ENCODE measurements around the gene BDKRB1.

BDKRB1 gene

GRCh38 chr14:96263347-96264199 is 7.6 kb downstream of the BDKRB1 start:
- peak in 1 of 2 experiments; percentile 42 for DNase-seq

- DNase-seq = no peak
Measured at GRCh38 chr14:96264200-96264553, 8.2 kb downstream of the BDKRB1 start.

- DNase-seq = no peak
Measured at GRCh38 chr14:96264853-96265252, 8.8 kb downstream of the BDKRB1 start.

GRCh38 chr14:96265383-96266095 is 9.5 kb downstream of the BDKRB1 start:
- DNase-seq = no peak

GRCh38 chr14:96267336-96267735 is 11.3 kb downstream of the BDKRB1 start:
- DNase-seq = no peak

GRCh38 chr14:96267916-96268315 is 11.9 kb downstream of the BDKRB1 start:
- no peak for DNase-seq

- no peak for DNase-seq
Measured at GRCh38 chr14:96268431-96269358, 12.7 kb downstream of the BDKRB1 start.

- DNase-seq = no peak
Measured at GRCh38 chr14:96269359-96269710, 13.3 kb downstream of the BDKRB1 start.

- DNase-seq = no peak
Measured at GRCh38 chr14:96270565-96271420, 14.8 kb downstream of the BDKRB1 start.

GRCh38 chr14:96271421-96271762 is 15.4 kb downstream of the BDKRB1 start:
- DNase-seq = no peak

- no peak for DNase-seq
Measured at GRCh38 chr14:96272777-96273473, 16.9 kb downstream of the BDKRB1 start.

- no peak for DNase-seq
Measured at GRCh38 chr14:96273629-96274028, 17.6 kb downstream of the BDKRB1 start.

- no peak for DNase-seq
Measured at GRCh38 chr14:96274122-96274521, 18.1 kb downstream of the BDKRB1 start.

GRCh38 chr14:96274543-96274942 is 18.5 kb downstream of the BDKRB1 start:
- no peak for DNase-seq

GRCh38 chr14:96275177-96276112 is 19.4 kb downstream of the BDKRB1 start:
- no peak for DNase-seq

GRCh38 chr14:96277890-96278289 is 21.9 kb downstream of the BDKRB1 start:
- no peak for DNase-seq

- no peak for DNase-seq
Measured at GRCh38 chr14:96279564-96279963, 23.6 kb downstream of the BDKRB1 start.

GRCh38 chr14:96280104-96280503 is 24.1 kb downstream of the BDKRB1 start:
- no peak for DNase-seq

GRCh38 chr14:96281486-96281885 is 25.5 kb downstream of the BDKRB1 start:
- no peak for DNase-seq

- DNase-seq = no peak
Measured at GRCh38 chr14:96284008-96284407, 28.0 kb downstream of the BDKRB1 start.

- DNase-seq = no peak
Measured at GRCh38 chr14:96284430-96284829, 28.4 kb downstream of the BDKRB1 start.
